Fibroblast of pulmonary artery (primary cell): ENCODE measurements around the gene TGFBR3.
A peak's percentile ranks its signal among the peaks of the same experiment; 100 is the strongest.

Experiments
- DNase-seq: peaks from one replicate; pipeline ENCODE4 v3.0.0-alpha.2; 2010; ENCODE audit warnings: low read depth
- H3K4me3 ChIP-seq: replicated peaks from 2 replicates; pipeline ENCODE4 v1.5.1; 2011; ENCODE audit warnings: low read depth, mild to moderate bottlenecking, control low read depth, low read length, moderate library complexity
- TF ChIP-seq, protein P1 (sequence below): IDR thresholded peaks from 2 replicates; pipeline ENCODE4 v1.5.1; 2011; ENCODE audit warnings: mild to moderate bottlenecking, control low read depth, low read length, inconsistent platforms; ENCODE audit errors: missing control alignments

Gene TGFBR3

DNA sequence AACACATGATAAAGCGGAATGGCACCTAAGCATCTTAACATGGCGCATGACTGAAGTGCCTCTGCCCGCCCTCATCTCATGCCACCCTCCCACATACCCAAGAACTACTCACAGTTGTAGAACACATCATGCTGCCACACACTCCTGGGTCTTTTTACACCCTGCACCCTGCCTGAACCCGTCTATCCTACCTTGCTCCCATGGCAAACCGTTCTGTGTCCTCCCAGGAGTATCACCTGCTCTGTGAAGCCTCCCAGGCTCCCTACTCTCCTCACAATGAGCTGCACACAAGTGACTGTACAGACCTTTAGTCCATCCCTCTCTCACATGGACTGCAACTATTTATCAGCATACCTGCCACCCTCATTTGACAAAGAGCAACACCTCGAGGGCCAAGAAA is 144.0 kb downstream of the TGFBR3 start:
- no peak for DNase-seq
- TF ChIP-seq, protein P1, sequence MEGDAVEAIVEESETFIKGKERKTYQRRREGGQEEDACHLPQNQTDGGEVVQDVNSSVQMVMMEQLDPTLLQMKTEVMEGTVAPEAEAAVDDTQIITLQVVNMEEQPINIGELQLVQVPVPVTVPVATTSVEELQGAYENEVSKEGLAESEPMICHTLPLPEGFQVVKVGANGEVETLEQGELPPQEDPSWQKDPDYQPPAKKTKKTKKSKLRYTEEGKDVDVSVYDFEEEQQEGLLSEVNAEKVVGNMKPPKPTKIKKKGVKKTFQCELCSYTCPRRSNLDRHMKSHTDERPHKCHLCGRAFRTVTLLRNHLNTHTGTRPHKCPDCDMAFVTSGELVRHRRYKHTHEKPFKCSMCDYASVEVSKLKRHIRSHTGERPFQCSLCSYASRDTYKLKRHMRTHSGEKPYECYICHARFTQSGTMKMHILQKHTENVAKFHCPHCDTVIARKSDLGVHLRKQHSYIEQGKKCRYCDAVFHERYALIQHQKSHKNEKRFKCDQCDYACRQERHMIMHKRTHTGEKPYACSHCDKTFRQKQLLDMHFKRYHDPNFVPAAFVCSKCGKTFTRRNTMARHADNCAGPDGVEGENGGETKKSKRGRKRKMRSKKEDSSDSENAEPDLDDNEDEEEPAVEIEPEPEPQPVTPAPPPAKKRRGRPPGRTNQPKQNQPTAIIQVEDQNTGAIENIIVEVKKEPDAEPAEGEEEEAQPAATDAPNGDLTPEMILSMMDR: no peak
- H3K4me3 ChIP-seq: no peak overlapping the region

DNA sequence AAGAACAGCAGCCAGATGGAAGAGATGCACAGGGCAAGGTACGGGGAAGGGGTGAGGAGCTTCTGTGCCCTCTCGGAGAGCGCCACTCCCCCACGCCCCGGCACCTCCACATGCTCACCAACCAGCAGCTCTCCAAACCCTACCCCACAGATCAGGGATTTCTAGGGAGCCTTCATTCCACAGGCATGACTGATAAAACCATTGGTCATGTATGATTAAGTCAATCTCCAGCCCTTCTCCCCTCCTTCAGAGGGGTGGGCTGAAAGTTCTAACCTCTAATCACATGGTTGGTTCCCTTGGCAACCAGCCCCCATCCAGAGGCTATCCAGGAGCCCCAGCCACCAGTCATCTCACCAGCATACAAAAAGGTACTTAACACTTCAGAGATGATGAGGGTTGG is 144.7 kb downstream of the TGFBR3 start:
- no peak overlapping the region for H3K4me3 ChIP-seq
- TF ChIP-seq, protein P1: no peak
- DNase-seq: no peak

DNA sequence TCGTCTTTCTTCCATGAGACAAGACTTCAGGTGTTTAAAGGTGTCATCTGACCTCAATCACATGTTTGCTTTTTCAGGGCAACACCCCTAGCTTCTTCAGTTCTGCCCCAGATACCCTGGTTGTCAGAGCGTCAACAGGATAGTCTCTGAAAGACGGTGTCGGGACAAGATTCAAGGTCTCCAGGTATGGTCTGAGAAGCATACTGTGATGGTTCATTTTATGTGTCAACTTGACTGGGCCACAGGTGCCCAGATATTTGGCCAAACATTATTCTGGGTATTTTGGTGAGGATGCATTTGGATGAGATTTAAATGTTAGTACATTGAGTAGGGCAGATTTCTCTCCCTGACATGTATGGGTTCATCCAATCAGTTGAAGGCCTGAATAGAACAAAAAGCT is 148.3 kb downstream of the TGFBR3 start:
- no peak for DNase-seq
- TF ChIP-seq, protein P1: no peak
- H3K4me3 ChIP-seq: no peak overlapping the region

GRCh38 chr1:91736715-91737615 is 149.0 kb downstream of the TGFBR3 start:
- TF ChIP-seq, protein P1: no peak
- peak; percentile 83 for DNase-seq
- H3K4me3 ChIP-seq: no peak overlapping the region

GRCh38 chr1:91736146-91736714 is 149.7 kb downstream of the TGFBR3 start:
- DNase-seq: no peak
- no peak overlapping the region for H3K4me3 ChIP-seq
- TF ChIP-seq, protein P1: no peak

DNA sequence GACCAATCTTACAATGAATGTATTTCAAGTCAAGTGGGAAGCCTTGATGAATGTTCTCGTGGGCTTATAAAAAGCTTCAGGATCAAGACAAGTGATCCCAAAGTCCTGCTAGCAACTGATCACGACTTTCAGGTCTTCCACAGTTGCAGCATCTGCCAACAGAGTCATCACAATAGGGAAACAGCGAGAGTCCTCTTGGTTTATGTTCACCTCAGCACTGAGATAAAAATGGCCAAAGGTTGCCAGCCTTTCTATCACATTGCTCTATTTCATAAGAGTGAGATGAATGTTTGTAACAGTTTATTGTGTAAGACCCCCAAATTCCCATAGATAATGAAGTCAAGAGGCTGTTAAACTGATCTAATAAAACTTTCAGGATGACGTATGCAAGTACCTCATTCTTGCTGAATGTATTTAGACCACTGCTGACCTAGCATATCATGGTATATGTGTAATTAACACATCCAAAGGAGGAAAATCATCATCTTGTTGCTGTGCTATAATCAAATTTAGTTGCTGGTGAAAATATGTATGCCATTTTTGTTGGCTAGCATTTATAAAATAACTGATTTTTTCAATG is 150.6 kb downstream of the TGFBR3 start:
- no peak for DNase-seq

More for the DNA sequence above, 150.6 kb downstream of the TGFBR3 start:
- TF ChIP-seq, protein P1: no peak
- H3K4me3 ChIP-seq: no peak overlapping the region
